HG03103 (cell line): Measurements from ENCODE around the gene FAM72C.
"Not testable (repeated sequence)": the region's sequence is repeated elsewhere in the genome, so short reads cannot be mapped to it uniquely, and the experiment has no call there.

Source experiments
- ATAC-seq: cut with Tn5 transposase; IDR thresholded peaks from one replicate; pipeline ENCODE4 v1.9.1; 2021; ENCODE audit warnings: low read depth; ENCODE audit not compliant: unreplicated experiment

FAM72C gene

DNA sequence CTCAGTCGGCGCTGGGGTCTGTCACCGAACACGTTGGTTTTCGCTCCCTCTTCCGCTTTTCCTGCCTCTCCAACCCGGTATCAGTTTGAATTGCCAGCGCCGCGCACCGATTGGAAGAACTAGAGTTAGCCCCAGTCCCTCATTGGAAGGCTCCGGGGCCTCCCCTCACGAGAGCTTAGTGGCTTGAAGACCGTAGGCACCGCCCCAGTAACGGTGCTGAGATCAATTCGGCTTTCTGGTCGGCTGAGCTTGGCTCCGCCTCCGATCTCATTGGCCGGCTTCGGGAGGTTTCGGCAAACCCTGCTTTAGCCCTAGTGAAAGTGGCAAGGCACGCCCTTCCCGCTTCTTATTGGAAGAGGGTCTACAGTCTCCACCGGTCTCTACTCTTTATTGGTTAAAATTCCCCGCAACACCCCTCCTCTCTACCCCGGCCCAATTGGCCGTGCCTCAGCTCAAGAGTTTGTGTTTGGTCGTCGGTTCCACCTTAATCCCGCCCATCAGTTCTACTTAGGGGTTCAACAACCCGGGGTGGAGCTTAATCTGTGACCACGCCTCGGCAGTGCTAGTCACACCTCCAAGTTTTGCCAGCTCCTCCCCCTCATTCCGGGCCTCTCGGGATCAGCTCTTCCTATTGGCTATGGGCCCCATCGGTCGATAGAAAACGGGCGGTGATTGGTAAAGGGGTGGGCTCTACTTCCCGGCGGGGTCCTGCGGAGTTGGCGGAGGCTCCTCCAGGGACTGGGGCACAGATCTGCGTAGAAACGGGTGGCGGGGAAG, at the start of gene FAM72C:
FAM72C (minus strand) TSS at position 63 of the 777 bp plus-strand sequence. CDS start 845 bp downstream, outside the sequence.
- peak; percentile 74 for ATAC-seq

DNA sequence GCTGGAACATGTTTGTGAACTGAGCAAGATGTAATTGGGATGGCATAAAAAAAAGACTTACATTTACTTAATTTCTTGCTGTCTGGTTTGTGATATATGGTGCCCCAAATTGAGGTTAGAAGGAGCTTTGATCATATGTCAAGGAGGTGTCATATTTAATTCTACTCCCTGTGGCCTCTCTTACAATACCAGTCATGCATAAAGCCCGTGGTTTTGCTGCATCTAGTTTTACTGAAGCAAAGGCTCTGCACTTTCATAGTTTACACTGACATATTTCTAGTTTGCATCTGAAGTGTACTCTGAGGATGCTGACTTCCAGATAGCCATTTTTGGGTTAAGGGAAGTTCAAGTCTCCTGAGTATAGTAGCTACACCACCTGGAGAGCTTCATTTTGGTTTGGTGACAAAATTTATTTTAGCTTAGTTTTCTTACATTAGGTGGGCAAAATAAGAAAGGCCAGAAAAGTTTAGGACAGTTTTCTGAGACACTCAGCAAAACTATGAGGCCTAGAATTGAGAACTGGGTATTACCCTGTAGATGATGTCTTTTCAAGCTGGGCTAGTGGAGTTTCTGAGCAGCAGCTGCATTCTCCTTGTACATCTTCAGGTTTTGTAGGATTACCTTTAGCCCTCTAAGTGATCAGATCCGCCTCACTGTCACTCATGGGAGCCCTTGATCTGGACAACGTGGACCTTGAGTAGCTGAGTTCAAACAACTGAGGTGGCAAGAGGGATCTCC, 48.4 kb upstream of the FAM72C start:
- ATAC-seq, result not testable (repeated sequence)

GRCh38 chr1:144019101-144019500, 47.3 kb upstream of the FAM72C start:
- not testable (repeated sequence) for ATAC-seq

- ATAC-seq, result not testable (repeated sequence)
Measured at GRCh38 chr1:144015180-144015966, 43.6 kb upstream of the FAM72C start.

GRCh38 chr1:144014528-144014927, 42.7 kb upstream of the FAM72C start:
- ATAC-seq, result not testable (repeated sequence)

DNA sequence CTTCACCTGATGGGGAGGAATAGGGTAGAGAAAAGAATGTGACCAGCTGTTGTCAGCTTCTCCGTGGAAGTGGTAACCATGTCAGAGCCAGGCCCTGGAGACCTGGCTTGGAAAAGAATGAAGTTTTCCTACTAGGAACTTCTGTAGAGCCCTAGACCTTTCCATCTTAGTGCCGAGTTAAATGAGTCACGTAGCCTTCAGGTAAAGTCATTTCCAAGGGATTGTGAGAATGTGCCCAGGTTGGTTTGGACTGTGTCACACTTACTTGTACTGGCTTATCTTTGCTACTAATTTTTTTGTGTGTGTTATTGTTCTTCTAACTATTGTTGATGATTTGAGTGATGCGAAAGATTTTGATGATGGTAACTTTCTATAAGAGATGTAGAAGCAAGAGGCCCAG, 42.3 kb upstream of the FAM72C start:
- ATAC-seq, result not testable (repeated sequence)

- peak; percentile 99 for ATAC-seq
Measured at GRCh38 chr1:144012168-144012733, 40.5 kb upstream of the FAM72C start.

DNA sequence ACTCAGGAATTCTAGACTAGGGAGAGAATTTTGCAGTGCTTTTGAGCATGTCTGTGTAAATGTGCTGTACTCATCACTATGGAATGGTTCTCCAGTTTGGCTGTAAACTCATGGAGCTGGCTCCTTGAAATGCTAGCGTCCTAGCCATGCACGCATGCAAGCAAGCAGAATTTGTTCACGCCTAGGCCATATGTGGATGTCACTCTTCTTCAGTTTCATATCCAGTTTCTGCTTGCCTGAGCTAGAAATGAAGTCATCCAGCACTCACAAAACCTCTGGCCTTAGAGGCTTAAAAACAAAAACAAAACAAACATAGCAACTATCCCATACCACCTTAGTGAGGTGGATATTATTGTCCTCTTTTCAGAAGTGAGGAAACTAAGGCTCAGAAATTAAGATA, 37.6 kb upstream of the FAM72C start:
- ATAC-seq, result not testable (repeated sequence)

GRCh38 chr1:144004259-144004658, 32.5 kb upstream of the FAM72C start:
- not testable (repeated sequence) for ATAC-seq

- ATAC-seq, result not testable (repeated sequence)
Measured at GRCh38 chr1:144003306-144004029, 31.7 kb upstream of the FAM72C start.

- not testable (repeated sequence) for ATAC-seq
Measured at GRCh38 chr1:144002141-144002881, 30.5 kb upstream of the FAM72C start.

GRCh38 chr1:144001077-144001476, 29.3 kb upstream of the FAM72C start:
- not testable (repeated sequence) for ATAC-seq

DNA sequence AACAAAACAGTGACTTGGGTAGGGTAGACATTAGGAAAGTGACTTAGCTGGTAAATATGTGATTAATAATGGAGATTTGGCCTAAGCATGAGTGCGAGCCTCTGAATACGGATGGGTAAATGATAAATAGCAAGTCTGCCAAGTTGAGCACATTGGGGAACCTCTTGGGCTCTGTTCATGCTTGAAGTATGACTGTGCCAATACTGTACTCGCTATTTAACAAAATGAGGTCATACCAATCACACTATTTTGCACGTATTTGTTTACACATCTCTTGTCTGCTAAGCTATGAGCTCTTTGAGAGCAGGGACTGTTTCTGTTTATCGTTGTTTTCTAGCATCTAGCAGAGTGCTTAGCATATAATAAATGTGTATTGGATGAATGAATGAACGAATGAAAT, 24.2 kb upstream of the FAM72C start:
- ATAC-seq, result not testable (repeated sequence)

DNA sequence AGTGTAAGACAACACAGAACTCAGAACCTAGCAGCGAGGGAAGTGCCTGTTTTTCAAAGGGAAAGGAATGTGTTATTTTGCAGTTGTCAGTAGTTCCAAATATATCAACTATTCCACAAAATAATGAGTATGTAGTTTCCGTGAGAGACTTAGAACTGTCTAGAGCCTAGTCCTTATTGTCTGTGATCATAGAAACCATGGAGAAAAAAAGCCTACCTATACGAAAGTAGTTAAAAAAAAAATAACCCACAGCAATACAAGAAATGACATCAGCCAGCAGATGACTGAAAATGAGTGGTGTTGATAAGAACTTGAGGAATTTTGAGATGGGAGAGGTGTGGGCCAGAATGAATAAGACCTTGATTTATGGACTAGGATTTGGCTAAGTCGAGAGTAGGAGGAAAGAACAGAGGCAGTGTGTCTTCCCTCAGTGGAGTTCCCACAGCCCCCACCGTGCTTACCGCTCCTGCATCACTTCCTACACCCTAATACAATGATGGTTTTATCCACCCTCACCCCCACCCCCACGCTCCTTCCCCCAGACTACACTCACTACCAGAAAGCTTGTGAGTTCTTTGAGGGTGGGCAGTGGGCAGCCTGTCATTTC, 21.6 kb upstream of the FAM72C start:
- ATAC-seq, result not testable (repeated sequence)

- not testable (repeated sequence) for ATAC-seq
Measured at GRCh38 chr1:143990699-143991098, 18.9 kb upstream of the FAM72C start.

- not testable (repeated sequence) for ATAC-seq
Measured at GRCh38 chr1:143989719-143990118, 17.9 kb upstream of the FAM72C start.

- not testable (repeated sequence) for ATAC-seq
Measured at GRCh38 chr1:143989427-143989712, 17.6 kb upstream of the FAM72C start.

- not testable (repeated sequence) for ATAC-seq
Measured at GRCh38 chr1:143988602-143989426, 17.0 kb upstream of the FAM72C start.
